ENCODE results near the gene ARHGEF6.

Gene ARHGEF6

DNA sequence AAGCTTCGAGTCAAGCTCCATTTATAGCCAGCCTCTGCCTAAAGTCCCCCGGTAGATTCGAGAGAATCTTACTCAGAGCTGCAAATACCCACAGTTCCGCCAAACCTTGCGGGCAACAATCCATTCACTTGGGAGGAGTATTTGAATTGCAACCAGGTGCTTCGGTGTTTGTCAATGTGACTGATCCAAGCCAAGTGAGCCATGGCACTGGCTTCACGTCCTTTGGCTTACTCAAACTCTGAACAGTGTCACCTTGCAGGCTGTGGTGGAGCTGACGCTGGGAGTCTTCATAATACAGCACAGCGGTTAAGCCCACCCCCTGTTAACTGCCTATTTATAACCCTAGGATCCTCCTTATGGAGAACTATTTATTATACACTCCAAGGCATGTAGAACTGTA lies 121.6 kb downstream of the ARHGEF6 start:
- H3K27me3 ChIP-seq (ENCODE audit: control insufficient read depth, insufficient read depth, low read length): no peaks in the 10 kb centered on the region
- no peaks in the 10 kb centered on the region for H3K4me1 ChIP-seq (ENCODE audit: control insufficient read depth, insufficient read depth, low read length)
- no peak overlapping the region for H3K4me2 ChIP-seq (ENCODE audit: low read length)
- H3K4me3 ChIP-seq (ENCODE audit: low read length): no peak overlapping the region
- no peaks in the 10 kb centered on the region for H3K36me3 ChIP-seq (ENCODE audit: insufficient read depth, low read length)
- H3K9me3 ChIP-seq (replicated peaks; ENCODE audit: low read length): no peaks in the 10 kb centered on the region
- H3K9ac ChIP-seq (ENCODE audit: low read depth, low read length): no peak overlapping the region

DNA sequence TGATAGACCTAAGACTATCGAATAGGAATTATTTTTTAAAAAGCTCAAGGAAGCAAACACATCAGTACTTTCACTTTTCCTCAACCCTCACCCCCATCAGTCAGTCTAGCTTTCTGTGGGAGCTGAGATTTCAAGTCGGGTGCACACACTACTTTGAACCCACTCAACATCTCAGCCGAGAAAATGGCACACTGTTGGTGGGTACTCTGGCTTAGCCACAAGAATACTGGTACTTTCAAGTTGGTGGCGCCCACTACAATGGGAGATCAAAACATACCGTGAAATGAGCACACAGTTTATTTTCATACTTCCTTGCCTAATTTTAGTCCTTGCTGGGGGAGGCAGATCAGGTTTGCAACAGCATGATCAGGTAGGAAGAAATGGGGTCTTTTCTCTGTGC lies 122.6 kb downstream of the ARHGEF6 start:
- Histone ChIP-seq H3K36me3 (ENCODE audit: insufficient read depth, low read length) (no peaks in the 10 kb centered on the region), H3K4me1 (ENCODE audit: control insufficient read depth, insufficient read depth, low read length) (no peaks in the 10 kb centered on the region), H3K9ac (ENCODE audit: low read depth, low read length) (no peak overlapping the region), H3K4me3 (ENCODE audit: low read length) (no peak overlapping the region), H3K4me2 (ENCODE audit: low read length) (no peak overlapping the region), H3K9me3 (replicated peaks; ENCODE audit: low read length) (no peaks in the 10 kb centered on the region), H3K27me3 (ENCODE audit: control insufficient read depth, insufficient read depth, low read length) (no peaks in the 10 kb centered on the region)

DNA sequence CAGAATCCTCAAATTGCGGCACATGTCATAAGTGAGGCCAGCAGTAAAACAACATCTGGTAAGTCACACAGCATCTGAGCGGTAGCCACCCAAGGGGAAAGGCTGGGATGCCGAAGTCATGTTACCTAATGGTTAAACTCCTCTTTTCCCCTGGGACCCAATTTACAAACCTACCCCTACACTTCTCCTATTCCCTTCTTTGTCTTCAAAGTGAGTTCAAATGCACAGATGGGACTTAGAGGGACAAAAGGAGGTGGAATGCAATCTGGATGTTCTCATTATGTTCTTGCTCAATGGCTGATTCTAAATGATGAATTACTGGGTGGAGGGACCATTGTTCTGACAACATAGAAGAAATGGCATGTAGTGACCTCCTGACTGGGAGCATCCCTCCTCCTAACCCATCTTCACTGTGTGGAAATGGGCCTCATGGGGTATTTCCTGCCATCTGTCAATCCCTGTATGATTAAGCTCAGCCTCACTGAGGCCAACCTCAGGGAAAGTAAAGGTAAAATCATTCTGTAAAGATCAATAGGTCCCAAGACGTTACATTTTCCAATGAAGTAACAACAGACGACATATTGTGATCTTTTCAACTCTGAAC lies 124.3 kb downstream of the ARHGEF6 start:
- no peak overlapping the region for H3K4me2 ChIP-seq (ENCODE audit: low read length)
- no peak overlapping the region for H3K4me3 ChIP-seq (ENCODE audit: low read length)
- H3K36me3 ChIP-seq (ENCODE audit: insufficient read depth, low read length): no peaks in the 10 kb centered on the region
- no peaks in the 10 kb centered on the region for H3K4me1 ChIP-seq (ENCODE audit: control insufficient read depth, insufficient read depth, low read length)
- H3K9ac ChIP-seq (ENCODE audit: low read depth, low read length): no peak overlapping the region
- H3K9me3 ChIP-seq (replicated peaks; ENCODE audit: low read length): no peaks in the 10 kb centered on the region
- H3K27me3 ChIP-seq (ENCODE audit: control insufficient read depth, insufficient read depth, low read length): peaks cover 4% of the 10 kb centered on the region

DNA sequence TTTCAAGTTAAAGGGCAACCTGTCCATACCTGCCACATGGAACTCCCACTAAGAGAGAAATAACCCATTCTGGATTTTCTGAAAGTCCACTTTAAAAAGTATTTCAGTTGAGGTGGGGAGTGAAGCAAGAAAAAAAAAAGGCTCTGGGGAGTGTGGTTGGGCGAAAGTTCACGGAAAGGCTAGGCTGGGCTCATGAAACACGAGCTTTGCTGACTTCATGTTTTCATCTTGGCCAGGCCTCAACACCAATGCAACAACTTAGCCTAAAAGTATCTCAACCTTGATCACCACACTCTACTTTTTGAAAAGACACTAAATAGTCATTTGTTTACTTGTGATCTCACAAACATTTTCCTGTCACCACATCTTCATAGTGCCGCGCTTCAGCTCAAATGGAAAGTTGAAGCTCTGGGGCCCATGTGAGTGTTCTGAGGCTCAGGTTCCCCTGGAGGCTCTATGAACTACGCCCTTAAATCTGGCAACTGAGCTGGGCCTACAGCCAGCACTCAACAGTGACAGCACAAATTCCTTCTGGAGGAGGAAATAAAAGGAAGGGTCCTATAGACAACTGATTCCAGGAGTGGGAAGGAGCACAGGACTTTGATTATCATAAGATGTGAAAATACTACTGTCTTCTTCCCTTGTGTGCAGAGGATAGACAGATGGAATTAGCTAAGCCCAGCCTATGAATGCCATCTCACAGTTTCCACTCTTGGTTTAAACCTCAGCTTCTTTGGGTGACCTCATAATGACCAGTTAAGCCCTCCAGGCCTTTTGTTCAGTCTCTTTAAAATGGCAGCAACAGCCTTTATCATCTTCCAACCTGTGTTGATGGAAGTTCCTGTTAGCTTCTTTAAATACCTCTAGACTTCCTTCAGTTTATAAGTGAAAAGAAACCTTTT lies 127.7 kb downstream of the ARHGEF6 start:
- H3K4me2 ChIP-seq (ENCODE audit: low read length): no peak overlapping the region
- H3K9ac ChIP-seq (ENCODE audit: low read depth, low read length): no peak overlapping the region
- no peaks in the 10 kb centered on the region for H3K4me1 ChIP-seq (ENCODE audit: control insufficient read depth, insufficient read depth, low read length)
- H3K36me3 ChIP-seq (ENCODE audit: insufficient read depth, low read length): no peaks in the 10 kb centered on the region
- H3K4me3 ChIP-seq (ENCODE audit: low read length): no peak overlapping the region
- H3K27me3 ChIP-seq (ENCODE audit: control insufficient read depth, insufficient read depth, low read length): peaks cover 8% of the 10 kb centered on the region
- H3K9me3 ChIP-seq (replicated peaks; ENCODE audit: low read length): no peaks in the 10 kb centered on the region

GRCh38 chrX:136650811-136651210 lies 129.9 kb downstream of the ARHGEF6 start:
- no peak overlapping the region for H3K9ac ChIP-seq (ENCODE audit: low read depth, low read length)
- H3K4me1 ChIP-seq (ENCODE audit: control insufficient read depth, insufficient read depth, low read length): no peaks in the 10 kb centered on the region
- no peak overlapping the region for H3K4me3 ChIP-seq (ENCODE audit: low read length)

GRCh38 chrX:136647677-136648360 lies 132.9 kb downstream of the ARHGEF6 start, which contains the start of gene CD40LG:
Gene CD40LG, plus strand, starts transcription at chrX:136648158. Its CDS starts 91 bp downstream, at chrX:136648249.
- no peaks in the 10 kb centered on the region for H3K9me3 ChIP-seq (replicated peaks; ENCODE audit: low read length)
- H3K4me1 ChIP-seq (ENCODE audit: control insufficient read depth, insufficient read depth, low read length): no peaks in the 10 kb centered on the region
- no peak within 1 kb of the TSS for H3K9ac ChIP-seq (ENCODE audit: low read depth, low read length)
- no peak within 1 kb of the TSS for H3K4me3 ChIP-seq (ENCODE audit: low read length)
- H3K4me2 ChIP-seq (ENCODE audit: low read length): no peak within 1 kb of the TSS
- no peaks in the 10 kb centered on the region for H3K36me3 ChIP-seq (ENCODE audit: insufficient read depth, low read length)
- H3K27me3 ChIP-seq (ENCODE audit: control insufficient read depth, insufficient read depth, low read length): peaks cover 8% of the 10 kb centered on the region

More at GRCh38 chrX:136650811-136651210, 129.9 kb downstream of the ARHGEF6 start:
- H3K9me3 ChIP-seq (replicated peaks; ENCODE audit: low read length): no peaks in the 10 kb centered on the region
- H3K27me3 ChIP-seq (ENCODE audit: control insufficient read depth, insufficient read depth, low read length): peaks cover 8% of the 10 kb centered on the region
- no peak overlapping the region for H3K4me2 ChIP-seq (ENCODE audit: low read length)
- H3K36me3 ChIP-seq (ENCODE audit: insufficient read depth, low read length): no peaks in the 10 kb centered on the region

GRCh38 chrX:136646602-136647239 lies 134.0 kb downstream of the ARHGEF6 start:
- H3K4me2 ChIP-seq (ENCODE audit: low read length): no peak overlapping the region
- H3K9ac ChIP-seq (ENCODE audit: low read depth, low read length): no peak overlapping the region
- no peak overlapping the region for H3K4me3 ChIP-seq (ENCODE audit: low read length)
- H3K9me3 ChIP-seq (replicated peaks; ENCODE audit: low read length): no peaks in the 10 kb centered on the region
- H3K27me3 ChIP-seq (ENCODE audit: control insufficient read depth, insufficient read depth, low read length): peaks cover 10% of the 10 kb centered on the region
- no peaks in the 10 kb centered on the region for H3K36me3 ChIP-seq (ENCODE audit: insufficient read depth, low read length)
- no peaks in the 10 kb centered on the region for H3K4me1 ChIP-seq (ENCODE audit: control insufficient read depth, insufficient read depth, low read length)

GRCh38 chrX:136643243-136643642 lies 137.5 kb downstream of the ARHGEF6 start:
- no peak overlapping the region for H3K9ac ChIP-seq (ENCODE audit: low read depth, low read length)
- H3K4me3 ChIP-seq (ENCODE audit: low read length): no peak overlapping the region
- H3K36me3 ChIP-seq (ENCODE audit: insufficient read depth, low read length): no peaks in the 10 kb centered on the region
- H3K4me1 ChIP-seq (ENCODE audit: control insufficient read depth, insufficient read depth, low read length): no peaks in the 10 kb centered on the region
- H3K27me3 ChIP-seq (ENCODE audit: control insufficient read depth, insufficient read depth, low read length): peaks cover 7% of the 10 kb centered on the region
- no peak overlapping the region for H3K4me2 ChIP-seq (ENCODE audit: low read length)
- H3K9me3 ChIP-seq (replicated peaks; ENCODE audit: low read length): no peaks in the 10 kb centered on the region

GRCh38 chrX:136639506-136640176 lies 141.1 kb downstream of the ARHGEF6 start:
- no peak overlapping the region for H3K4me2 ChIP-seq (ENCODE audit: low read length)
- peaks cover 16% of the 10 kb centered on the region for H3K27me3 ChIP-seq (ENCODE audit: control insufficient read depth, insufficient read depth, low read length)
- no peak overlapping the region for H3K9ac ChIP-seq (ENCODE audit: low read depth, low read length)
- no peaks in the 10 kb centered on the region for H3K36me3 ChIP-seq (ENCODE audit: insufficient read depth, low read length)
- no peaks in the 10 kb centered on the region for H3K4me1 ChIP-seq (ENCODE audit: control insufficient read depth, insufficient read depth, low read length)
- no peaks in the 10 kb centered on the region for H3K9me3 ChIP-seq (replicated peaks; ENCODE audit: low read length)
- H3K4me3 ChIP-seq (ENCODE audit: low read length): no peak overlapping the region

DNA sequence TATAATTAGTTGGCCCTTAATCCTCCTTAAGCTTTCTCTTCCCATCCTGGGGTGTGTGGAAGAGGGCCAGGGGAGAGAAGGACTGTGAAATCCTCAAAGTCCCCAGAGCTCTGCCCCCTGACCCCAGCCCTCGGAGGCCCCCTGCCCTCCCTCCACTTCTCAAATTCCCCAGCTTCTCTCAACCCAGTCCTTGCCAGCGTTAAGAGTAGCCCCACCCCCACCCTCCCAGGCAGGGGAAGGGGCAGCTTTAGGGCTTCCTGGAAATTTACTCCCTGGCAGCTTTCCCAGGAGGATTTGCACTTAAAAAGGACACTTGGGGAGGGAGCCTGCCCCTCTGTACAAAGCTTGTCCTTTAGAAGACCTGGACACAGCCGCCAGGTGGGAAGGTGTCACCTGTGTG lies 144.6 kb downstream of the ARHGEF6 start:
- H3K27me3 ChIP-seq (ENCODE audit: control insufficient read depth, insufficient read depth, low read length): peaks cover 16% of the 10 kb centered on the region
- no peaks in the 10 kb centered on the region for H3K36me3 ChIP-seq (ENCODE audit: insufficient read depth, low read length)
- H3K4me2 ChIP-seq (ENCODE audit: low read length): no peak overlapping the region
- H3K9me3 ChIP-seq (replicated peaks; ENCODE audit: low read length): no peaks in the 10 kb centered on the region
- H3K9ac ChIP-seq (ENCODE audit: low read depth, low read length): no peak overlapping the region
- no peak overlapping the region for H3K4me3 ChIP-seq (ENCODE audit: low read length)
- H3K4me1 ChIP-seq (ENCODE audit: control insufficient read depth, insufficient read depth, low read length): no peaks in the 10 kb centered on the region

DNA sequence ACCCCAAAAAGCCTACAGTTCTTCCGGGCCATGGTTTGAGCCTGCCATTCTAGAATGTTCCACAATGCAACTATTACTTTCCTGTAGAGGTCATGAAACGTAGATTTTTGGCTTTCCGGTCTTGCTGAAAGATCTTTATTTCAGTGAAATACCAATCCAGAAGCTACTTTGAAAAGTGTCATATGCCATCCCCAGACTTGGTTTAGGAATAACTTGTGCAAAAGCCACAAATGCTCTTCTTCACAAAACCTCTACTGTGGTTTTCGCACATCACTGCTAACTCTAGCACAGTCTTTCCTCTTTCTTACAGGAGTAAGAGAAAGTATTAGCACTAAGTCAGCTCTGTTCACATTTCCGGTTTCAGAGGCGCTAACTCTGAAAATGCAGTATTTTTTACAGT lies 145.5 kb downstream of the ARHGEF6 start:
- no peak overlapping the region for H3K9ac ChIP-seq (ENCODE audit: low read depth, low read length)
- no peak overlapping the region for H3K4me2 ChIP-seq (ENCODE audit: low read length)
- H3K36me3 ChIP-seq (ENCODE audit: insufficient read depth, low read length): no peaks in the 10 kb centered on the region
- H3K4me3 ChIP-seq (ENCODE audit: low read length): no peak overlapping the region
- no peaks in the 10 kb centered on the region for H3K9me3 ChIP-seq (replicated peaks; ENCODE audit: low read length)
- H3K27me3 ChIP-seq (ENCODE audit: control insufficient read depth, insufficient read depth, low read length): peaks cover 19% of the 10 kb centered on the region
- H3K4me1 ChIP-seq (ENCODE audit: control insufficient read depth, insufficient read depth, low read length): no peaks in the 10 kb centered on the region

Measured in skeletal muscle satellite cell (primary cell).